H1 (cell line): ENCODE measurements around the gene ARL11. TPM values are rescaled to one million over a fixed set of nuclear protein-coding genes. Genes with fewer than 3 reads are reported as not detected.

ENCODE experiments used
- CBX8 ChIP-seq: fragments of 300-800, 300-1000 bp; sonication (generic); IDR thresholded peaks from 2 replicates; pipeline ENCODE4 v1.7.1; 2016; ENCODE audit warnings: low read depth, low read length, borderline replicate concordance
- polyA plus RNA-seq, 7 experiments: library from polyadenylated mRNA; depleted of rRNA in 3 of 7; stranded (reverse) in 5 of 7; unstranded in 2 of 7; fragments of >200 nt in 5 of 7; fragments of 200-250 nt in 2 of 7; gene quantifications; 1 replicate in 5 of 7; 2 replicates in 1 of 7; 4 replicates in 1 of 7; pipeline versions ENCODE4 v1.2.1 to v1.2.3, GENCODE V29; 2011 to 2013; ENCODE audit warnings: missing spikeins in 2 of 7, mixed read lengths in 2 of 7
- total RNA-seq: library from RNA; stranded (reverse); fragmentation: NEBNext Ultra II Directional; extraction: Animal tissue kit (Norgen Biotek cat#: 25700); gene quantifications from 2 replicates; pipeline ENCODE4 v1.2.1, GENCODE V29; 2021

ARL11 gene
- total and polyA plus RNA-seq, 2 of the 8 experiments (the other 6 are each of a cell fraction or from before 2014, with no cell fraction given) = 0.45 to 0.52 TPM

DNA sequence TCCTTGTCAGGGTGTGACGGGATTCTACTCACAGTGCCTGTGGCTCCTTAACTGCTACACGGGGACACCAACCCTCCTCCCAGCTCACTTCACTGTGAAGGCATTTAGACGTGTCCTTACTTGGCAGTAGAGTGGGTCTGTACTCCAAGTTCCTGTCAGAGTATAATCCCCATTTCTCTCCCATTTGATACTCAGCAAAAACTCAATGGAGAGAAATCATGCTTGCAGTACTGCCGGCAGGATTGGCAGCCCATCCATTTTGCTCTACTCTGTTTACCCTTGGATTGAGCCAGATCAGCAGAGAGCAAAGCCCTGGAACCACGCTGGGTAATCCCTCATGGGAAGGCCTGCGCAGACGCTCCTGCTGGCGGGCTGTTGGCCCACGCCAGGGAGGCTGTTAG, 28.9 kb downstream of the ARL11 start (continued):
- no peak for TF ChIP-seq CBX8
- TF ChIP-seq, all 59 proteins: peak for 0
